Keratinocyte (primary cell): ENCODE results near the gene ZNF12. TPM values are rescaled to one million over a fixed set of nuclear protein-coding genes. Genes with fewer than 3 reads are reported as not detected.

Experiments
- DNase-seq: peaks from one replicate; pipeline ENCODE4 v3.0.0-alpha.2; 2011; ENCODE audit warnings: low read depth, missing footprints, low spot score
- FAIRE-seq: peaks from 2 replicates; lab custom pipeline; 2011; peaks lifted over from hg19 to GRCh38; lab: Jason Lieb, UNC
- H2AFZ ChIP-seq: 2 replicates; pipeline ENCODE4 v1.6.0; 2012; ENCODE audit warnings: low read length, control low read depth, inconsistent platforms; ENCODE audit not compliant: control insufficient read depth
- H3K27ac ChIP-seq: 2 replicates; pipeline ENCODE4 v1.5.1; 2011; ENCODE audit warnings: low read length; ENCODE audit not compliant: control insufficient read depth, insufficient read depth
- H3K27me3 ChIP-seq: 3 replicates; pipeline ENCODE4 v1.6.0; 2011; ENCODE audit warnings: low read length; ENCODE audit not compliant: control insufficient read depth, insufficient read depth; ENCODE audit errors: extremely low read depth
- H3K36me3 ChIP-seq, 2 experiments: 2 replicates in 1 of 2; 3 replicates in 1 of 2; pipeline ENCODE4 v1.5.1; 2011; ENCODE audit warnings: low read length in 2 of 2, mild to moderate bottlenecking in 1 of 2; ENCODE audit not compliant: control insufficient read depth in 2 of 2, insufficient read depth in 2 of 2; ENCODE audit errors: extremely low read depth in 1 of 2
- H3K4me1 ChIP-seq: 3 replicates; pipeline ENCODE4 v1.5.1; 2011; ENCODE audit warnings: low read length; ENCODE audit not compliant: control insufficient read depth, insufficient read depth; ENCODE audit errors: extremely low read depth
- H3K4me2 ChIP-seq: 3 replicates; pipeline ENCODE4 v1.6.0; 2011; ENCODE audit warnings: low read depth, low read length; ENCODE audit not compliant: control insufficient read depth, insufficient read depth; ENCODE audit errors: extremely low read depth
- H3K4me3 ChIP-seq, 3 experiments: fragments of 200-600 bp in 1 of 3; sonication (generic) in 1 of 3; 2 replicates in 2 of 3; 3 replicates in 1 of 3; pipeline ENCODE4 v1.5.1; 2011 to 2016; ENCODE audit warnings: low read length in 3 of 3, mild to moderate bottlenecking in 3 of 3, control low read depth in 2 of 3, inconsistent platforms in 1 of 3, low read depth in 1 of 3, mixed read lengths in 1 of 3, mixed run types in 1 of 3, moderate library complexity in 1 of 3; ENCODE audit not compliant: control insufficient read depth in 2 of 3, insufficient read depth in 2 of 3; ENCODE audit errors: extremely low read depth in 1 of 3
- H3K79me2 ChIP-seq: 2 replicates; pipeline ENCODE4 v1.6.0; 2012; ENCODE audit warnings: low read length; ENCODE audit not compliant: control insufficient read depth, insufficient read depth
- H3K9ac ChIP-seq: 3 replicates; pipeline ENCODE4 v1.6.0; 2011; ENCODE audit warnings: low read length; ENCODE audit not compliant: control insufficient read depth, insufficient read depth; ENCODE audit errors: extremely low read depth
- H3K9me1 ChIP-seq: 3 replicates; pipeline ENCODE4 v1.6.0; 2011; ENCODE audit warnings: low read length; ENCODE audit not compliant: control insufficient read depth, insufficient read depth; ENCODE audit errors: extremely low read depth
- H3K9me3 ChIP-seq: 2 replicates; pipeline ENCODE4 v1.5.1; 2012; ENCODE audit warnings: low read depth, low read length; ENCODE audit not compliant: control insufficient read depth
- H4K20me1 ChIP-seq: 3 replicates; pipeline ENCODE4 v1.6.0; 2011; ENCODE audit warnings: low read length; ENCODE audit not compliant: control insufficient read depth, insufficient read depth; ENCODE audit errors: extremely low read depth
- EZH2 ChIP-seq: IDR thresholded peaks from one replicate; pipeline ENCODE4 v1.6.1; 2012; ENCODE audit warnings: inconsistent platforms, mild to moderate bottlenecking, low read length, moderate library complexity
- dilution Hi-C: fragments of 300-500 bp; cut with MboI; formaldehyde crosslinking; loops from one replicate; pipeline ENCODE4 v1.7.0; 2020; ENCODE audit warnings: low sequenced_read_pairs; ENCODE audit not compliant: extremely low pct_ligation_motif_present
- polyA plus RNA-seq, 5 experiments: library from polyadenylated mRNA; depleted of rRNA in 3 of 5; stranded (reverse) in 3 of 5; stranded (forward) in 1 of 5; unstranded in 1 of 5; fragments of >200 nt; gene quantifications; 1 replicate in 1 of 5; 2 replicates in 3 of 5; 3 replicates in 1 of 5; pipeline versions ENCODE4 v1.2.1 to v1.2.3, GENCODE V29; 2011 to 2012; ENCODE audit warnings: missing spikeins in 2 of 5, low read depth in 1 of 5, low replicate concordance in 1 of 5
- TF ChIP-seq, protein P1 (sequence below), 3 experiments: IDR thresholded peaks in 1 of 3; conservative IDR thresholded peaks in 1 of 3; optimal IDR thresholded peaks in 1 of 3; 2 replicates in 2 of 3; 3 replicates in 1 of 3; pipeline versions ENCODE3 to v1.5.1; 2011; ENCODE audit warnings: low read length in 3 of 3, mild to moderate bottlenecking in 3 of 3, moderate library complexity in 2 of 3, control low read depth in 1 of 3, inconsistent platforms in 1 of 3; ENCODE audit not compliant: insufficient read depth in 2 of 3; ENCODE audit errors: extremely low read depth in 1 of 3

ZNF12 gene
- polyA plus RNA-seq, 1 donor (not counting 4 experiments of a cell fraction or from before 2014, with no cell fraction given) = 12.5 TPM

- Histone ChIP-seq H3K9ac (no peak overlapping the region), H3K79me2 (peaks cover 27% of the 10 kb centered on the region), H3K4me2 (no peak overlapping the region), H4K20me1 (no peaks in the 10 kb centered on the region), H2AFZ (no peak overlapping the region), H3K27me3 (no peaks in the 10 kb centered on the region), H3K27ac (no peak overlapping the region), H3K9me1 (no peaks in the 10 kb centered on the region), H3K4me1 (peaks cover 6% of the 10 kb centered on the region), H3K4me3 (no peak overlapping the region), H3K9me3 (no peaks in the 10 kb centered on the region), H3K36me3 (peaks cover 13 to 28% of the 10 kb centered on the region in 2 experiments)
- TF ChIP-seq, protein P1, sequence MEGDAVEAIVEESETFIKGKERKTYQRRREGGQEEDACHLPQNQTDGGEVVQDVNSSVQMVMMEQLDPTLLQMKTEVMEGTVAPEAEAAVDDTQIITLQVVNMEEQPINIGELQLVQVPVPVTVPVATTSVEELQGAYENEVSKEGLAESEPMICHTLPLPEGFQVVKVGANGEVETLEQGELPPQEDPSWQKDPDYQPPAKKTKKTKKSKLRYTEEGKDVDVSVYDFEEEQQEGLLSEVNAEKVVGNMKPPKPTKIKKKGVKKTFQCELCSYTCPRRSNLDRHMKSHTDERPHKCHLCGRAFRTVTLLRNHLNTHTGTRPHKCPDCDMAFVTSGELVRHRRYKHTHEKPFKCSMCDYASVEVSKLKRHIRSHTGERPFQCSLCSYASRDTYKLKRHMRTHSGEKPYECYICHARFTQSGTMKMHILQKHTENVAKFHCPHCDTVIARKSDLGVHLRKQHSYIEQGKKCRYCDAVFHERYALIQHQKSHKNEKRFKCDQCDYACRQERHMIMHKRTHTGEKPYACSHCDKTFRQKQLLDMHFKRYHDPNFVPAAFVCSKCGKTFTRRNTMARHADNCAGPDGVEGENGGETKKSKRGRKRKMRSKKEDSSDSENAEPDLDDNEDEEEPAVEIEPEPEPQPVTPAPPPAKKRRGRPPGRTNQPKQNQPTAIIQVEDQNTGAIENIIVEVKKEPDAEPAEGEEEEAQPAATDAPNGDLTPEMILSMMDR (optimal IDR thresholded peaks at IDR 0.05 in 1 of 3, IDR thresholded peaks at IDR 0.05 in 1 of 3, conservative IDR thresholded peaks at IDR 0.05 in 1 of 3; ENCODE audit: extremely low read depth in 1 of 3, insufficient read depth in 2 of 3, low read length in 3 of 3) = no peak
- TF ChIP-seq EZH2 = no peak
- dilution Hi-C loops = no loop called here
- FAIRE-seq (no peak), DNase-seq (no peak)
Observed at GRCh38 chr7:6642239-6642839, 64.4 kb downstream of the ZNF12 start.

DNA sequence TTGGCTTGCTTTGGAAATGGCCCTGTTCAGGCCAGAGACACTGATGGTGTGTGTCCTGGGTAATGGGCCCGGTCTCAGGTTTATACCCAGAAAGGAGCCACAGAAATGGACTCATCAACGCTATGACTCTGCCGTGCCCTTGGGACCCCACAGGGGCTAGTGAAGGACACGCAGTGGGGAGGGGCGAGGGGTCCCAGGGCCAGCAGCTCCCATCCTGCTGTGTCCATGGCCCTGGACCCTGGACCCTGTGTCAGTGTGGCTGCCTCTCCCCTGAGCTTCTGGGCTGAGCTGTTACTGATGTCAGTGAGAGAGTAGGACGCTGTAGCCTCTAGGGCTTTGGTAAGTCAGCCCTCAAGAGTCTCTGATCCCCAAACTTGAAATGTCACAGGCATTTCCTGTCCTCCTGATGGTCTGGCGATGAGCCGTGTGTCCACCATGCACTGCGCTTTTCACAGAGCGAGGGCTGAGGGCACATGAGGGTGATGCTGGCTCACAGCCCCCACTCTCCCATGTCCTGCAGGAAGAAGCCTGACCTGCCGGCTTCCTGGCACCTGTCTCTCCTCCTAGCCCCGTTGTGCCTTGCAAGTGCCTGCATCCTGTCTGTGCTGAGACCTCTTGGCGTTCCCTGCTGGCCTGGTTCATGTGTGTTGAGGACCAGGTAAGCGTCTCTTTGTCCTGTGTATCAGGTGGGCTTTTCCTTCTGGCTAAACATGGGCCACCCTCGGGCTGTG, 65.3 kb downstream of the ZNF12 start:
- no peak overlapping the region for H3K4me3 ChIP-seq
- H3K27ac ChIP-seq = no peak overlapping the region
- no peak overlapping the region for H3K4me2 ChIP-seq
- peaks cover 13 to 28% of the 10 kb centered on the region in 2 experiments for H3K36me3 ChIP-seq
- dilution Hi-C loops = no loop called here
- H3K9ac ChIP-seq = no peak overlapping the region
- H3K27me3 ChIP-seq = no peaks in the 10 kb centered on the region
- H3K9me3 ChIP-seq = no peaks in the 10 kb centered on the region
- FAIRE-seq (no peak), DNase-seq (no peak)
- H3K9me1 ChIP-seq = no peaks in the 10 kb centered on the region
- TF ChIP-seq EZH2 = no peak
- TF ChIP-seq, protein P1 (optimal IDR thresholded peaks at IDR 0.05 in 1 of 3, IDR thresholded peaks at IDR 0.05 in 1 of 3, conservative IDR thresholded peaks at IDR 0.05 in 1 of 3; ENCODE audit: extremely low read depth in 1 of 3, insufficient read depth in 2 of 3, low read length in 3 of 3) = no peak
- peaks cover 6% of the 10 kb centered on the region for H3K4me1 ChIP-seq
- H3K79me2 ChIP-seq = peaks cover 27% of the 10 kb centered on the region
- H4K20me1 ChIP-seq = no peaks in the 10 kb centered on the region
- H2AFZ ChIP-seq = no peak overlapping the region
